ENCODE results near the gene SMIM5. TPM values are rescaled to one million over a fixed set of nuclear protein-coding genes. Genes with fewer than 3 reads are reported as not detected.

SMIM5 gene
- total RNA-seq, 6 experiments from 2014 or later = 0.09 TPM; not detected in 5

DNA sequence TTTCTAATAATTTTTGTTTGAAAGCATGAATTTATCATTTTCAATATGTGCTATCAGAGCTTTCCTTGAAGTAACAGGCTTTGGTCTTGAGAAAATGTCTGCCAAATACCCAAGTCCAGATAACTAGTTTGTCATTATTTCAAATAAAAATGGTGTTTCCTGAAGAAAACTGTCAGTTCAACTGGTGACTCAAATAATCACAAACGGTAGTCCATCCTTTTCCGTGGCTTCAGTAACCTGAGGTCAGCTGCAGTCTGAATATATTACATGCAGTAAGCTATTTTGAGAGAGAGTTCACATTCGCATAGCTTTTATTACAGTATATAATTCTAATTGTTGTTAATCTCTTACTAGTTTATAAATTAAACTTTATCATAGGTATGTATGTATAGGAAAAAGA, 43.2 kb downstream of the SMIM5 start:
- TF ChIP-seq, protein P1, sequence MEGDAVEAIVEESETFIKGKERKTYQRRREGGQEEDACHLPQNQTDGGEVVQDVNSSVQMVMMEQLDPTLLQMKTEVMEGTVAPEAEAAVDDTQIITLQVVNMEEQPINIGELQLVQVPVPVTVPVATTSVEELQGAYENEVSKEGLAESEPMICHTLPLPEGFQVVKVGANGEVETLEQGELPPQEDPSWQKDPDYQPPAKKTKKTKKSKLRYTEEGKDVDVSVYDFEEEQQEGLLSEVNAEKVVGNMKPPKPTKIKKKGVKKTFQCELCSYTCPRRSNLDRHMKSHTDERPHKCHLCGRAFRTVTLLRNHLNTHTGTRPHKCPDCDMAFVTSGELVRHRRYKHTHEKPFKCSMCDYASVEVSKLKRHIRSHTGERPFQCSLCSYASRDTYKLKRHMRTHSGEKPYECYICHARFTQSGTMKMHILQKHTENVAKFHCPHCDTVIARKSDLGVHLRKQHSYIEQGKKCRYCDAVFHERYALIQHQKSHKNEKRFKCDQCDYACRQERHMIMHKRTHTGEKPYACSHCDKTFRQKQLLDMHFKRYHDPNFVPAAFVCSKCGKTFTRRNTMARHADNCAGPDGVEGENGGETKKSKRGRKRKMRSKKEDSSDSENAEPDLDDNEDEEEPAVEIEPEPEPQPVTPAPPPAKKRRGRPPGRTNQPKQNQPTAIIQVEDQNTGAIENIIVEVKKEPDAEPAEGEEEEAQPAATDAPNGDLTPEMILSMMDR (IDR thresholded peaks at IDR 0.05) = no peak
- Mint-ChIP-seq H3K27me3 (ENCODE audit: insufficient read depth) (no peaks in the 10 kb centered on the region; the same call in none of the 2 replicates), H3K4me1 (ENCODE audit: low read depth) (peaks cover 71% of the 10 kb centered on the region), H3K9me3 (no peaks in the 10 kb centered on the region), H3K27ac (no peak overlapping the region), H3K4me3 (no peak overlapping the region), H3K36me3 (ENCODE audit: low read depth) (peaks cover 20% of the 10 kb centered on the region)
- no peak for DNase-seq

DNA sequence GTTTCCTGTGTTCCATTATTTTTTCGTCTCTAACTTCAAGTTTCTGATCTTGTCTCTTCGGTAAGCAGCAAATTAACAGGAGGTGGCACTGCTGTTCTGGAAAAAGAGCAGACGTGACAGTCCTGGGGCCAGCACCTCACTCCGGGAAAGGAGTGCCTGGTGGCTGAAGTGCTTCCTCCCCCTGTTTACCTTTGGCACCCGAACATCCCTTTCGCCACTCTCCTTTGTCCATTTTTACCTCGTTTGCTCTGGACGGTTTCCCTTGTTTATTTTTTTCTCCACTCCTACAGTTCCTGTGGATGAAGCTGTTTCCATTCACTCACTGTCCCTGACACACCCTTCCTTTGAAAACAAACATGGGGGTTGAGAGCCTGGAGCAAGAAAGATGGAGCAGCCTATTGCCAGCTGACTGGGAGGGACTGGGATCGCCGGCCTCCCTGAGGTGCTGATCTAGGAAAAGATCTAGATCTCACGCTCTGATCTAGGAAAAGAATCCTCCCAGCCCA, 46.5 kb downstream of the SMIM5 start:
- Mint-ChIP-seq H3K27me3 (ENCODE audit: insufficient read depth) (no peaks in the 10 kb centered on the region; the same call in 1 of the 2 replicates), H3K36me3 (ENCODE audit: low read depth) (peaks cover 26% of the 10 kb centered on the region), H3K4me3 (peak overlapping the region; percentile 63), H3K9me3 (no peaks in the 10 kb centered on the region), H3K27ac (peak overlapping the region; percentile 78), H3K4me1 (ENCODE audit: low read depth) (peaks cover 78% of the 10 kb centered on the region)
- TF ChIP-seq, protein P1 (IDR thresholded peaks at IDR 0.05) = peak; percentile 59; the same call in 1 of the 2 replicates
- peak; percentile 52 for DNase-seq

DNA sequence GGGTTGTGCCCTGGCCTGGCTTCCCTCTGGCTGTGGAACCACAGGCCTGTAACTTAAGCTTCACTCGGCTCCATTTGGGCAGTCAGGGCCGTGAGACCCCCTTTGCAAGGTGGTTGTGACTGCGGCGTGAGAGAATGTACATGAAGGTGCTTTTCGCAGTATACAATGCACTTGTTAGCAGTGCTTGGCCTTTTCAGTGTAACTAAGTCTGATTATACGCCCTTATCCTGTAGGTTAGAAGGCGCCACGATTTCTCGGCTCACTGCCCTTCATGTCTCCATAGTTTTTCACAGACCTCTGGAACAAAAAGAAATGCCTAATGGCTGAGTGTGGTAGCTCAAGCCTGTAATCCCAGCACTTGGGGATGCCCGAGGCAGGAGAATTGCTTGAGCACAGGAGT, 47.2 kb downstream of the SMIM5 start:
- Mint-ChIP-seq H3K9me3 (no peaks in the 10 kb centered on the region), H3K4me3 (peak overlapping the region; percentile 63), H3K27me3 (ENCODE audit: insufficient read depth) (peaks cover 5% of the 10 kb centered on the region; the same call in 1 of the 2 replicates), H3K4me1 (ENCODE audit: low read depth) (peaks cover 79% of the 10 kb centered on the region), H3K27ac (peak overlapping the region; percentile 78), H3K36me3 (ENCODE audit: low read depth) (peaks cover 33% of the 10 kb centered on the region)
- TF ChIP-seq, protein P1 (IDR thresholded peaks at IDR 0.05) = no peak
- no peak for DNase-seq

DNA sequence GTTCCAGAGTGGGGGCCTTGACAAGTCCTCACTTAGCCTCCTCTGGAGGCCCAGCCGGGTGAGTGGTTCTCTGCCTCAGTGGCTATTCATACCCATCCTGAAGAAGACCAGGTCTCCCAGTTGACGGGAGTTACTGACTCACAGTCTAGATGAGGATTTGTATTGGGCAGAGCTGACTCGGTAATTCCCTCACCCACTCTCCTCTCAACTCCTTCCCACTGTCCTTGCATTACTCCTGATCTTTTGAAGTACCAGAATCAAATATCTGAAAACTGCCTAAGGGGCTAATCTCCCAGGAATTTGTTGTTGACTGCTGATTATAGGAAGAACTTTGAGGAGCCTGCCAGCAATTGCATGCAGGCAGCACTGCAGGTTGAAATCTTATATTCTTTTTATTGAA, 48.1 kb downstream of the SMIM5 start:
- TF ChIP-seq, protein P1 (IDR thresholded peaks at IDR 0.05) = no peak
- no peaks in the 10 kb centered on the region for H3K9me3 Mint-ChIP-seq

DNA sequence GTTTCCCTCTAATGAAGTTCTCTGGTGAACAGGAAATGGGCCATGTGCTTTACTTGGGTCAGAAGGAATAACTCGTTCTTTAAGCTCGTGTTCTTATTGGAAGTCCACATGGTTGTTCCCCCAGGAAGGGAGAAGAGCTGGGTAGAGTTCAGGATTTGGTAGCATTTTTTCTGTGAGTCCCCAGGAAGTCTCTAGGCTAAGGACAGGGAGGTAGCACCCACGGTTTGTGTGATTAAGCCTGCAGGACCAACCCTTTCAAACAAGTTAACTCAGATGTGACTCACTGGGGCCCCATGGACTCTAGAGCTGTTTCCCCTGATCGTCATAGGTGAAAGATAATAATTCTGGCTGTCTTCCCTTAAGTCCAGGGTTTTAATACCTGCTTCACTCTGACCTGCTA, 50.3 kb downstream of the SMIM5 start:
- TF ChIP-seq, protein P1 (IDR thresholded peaks at IDR 0.05) = no peak
- Mint-ChIP-seq H3K4me3 (peak overlapping the region; percentile 78), H3K36me3 (ENCODE audit: low read depth) (peaks cover 42% of the 10 kb centered on the region), H3K4me1 (ENCODE audit: low read depth) (peaks cover 87% of the 10 kb centered on the region), H3K27ac (peak overlapping the region; percentile 96), H3K27me3 (ENCODE audit: insufficient read depth) (peaks cover 5% of the 10 kb centered on the region; the same call in 1 of the 2 replicates), H3K9me3 (no peaks in the 10 kb centered on the region)
- peak; percentile 86 for DNase-seq

More for the DNA sequence above, 48.1 kb downstream of the SMIM5 start:
- Mint-ChIP-seq H3K4me1 (ENCODE audit: low read depth) (peaks cover 83% of the 10 kb centered on the region), H3K4me3 (peak overlapping the region; percentile 38), H3K27me3 (ENCODE audit: insufficient read depth) (peaks cover 5% of the 10 kb centered on the region; the same call in 1 of the 2 replicates), H3K27ac (peak overlapping the region; percentile 78), H3K36me3 (ENCODE audit: low read depth) (peaks cover 39% of the 10 kb centered on the region)
- DNase-seq = peak; percentile 81
